GM12878 (cell line): Measurements from ENCODE around the gene PAEP.

Experiments
- CREB1 ChIP-seq: IDR thresholded peaks from 2 replicates; pipeline ENCODE4 v1.6.1; 2012; ENCODE audit warnings: low read depth, mild to moderate bottlenecking, inconsistent platforms
- PKNOX1 ChIP-seq: fragments of 450-650 bp; IDR thresholded peaks from 2 replicates; pipeline ENCODE4 v1.6.1; 2016; ENCODE audit warnings: mild to moderate bottlenecking

GRCh38 chr9:135596211-135596610 lies 34.7 kb downstream of the PAEP start:
- TF ChIP-seq CREB1 (no peak), PKNOX1 (no peak)
